Loucy (cell line): ENCODE results near the gene DPYSL3.

Experiments
- H2AFZ ChIP-seq: fragments of 200-600 bp; sonication (generic); 2 replicates; pipeline ENCODE4 v1.6.0; 2016; ENCODE audit warnings: antibody characterized with exemption, mild to moderate bottlenecking, low read length, moderate library complexity
- H3F3A ChIP-seq: fragments of 200-600 bp; 2 replicates; pipeline ENCODE4 v1.6.0; 2016; ENCODE audit warnings: antibody characterized with exemption, low read depth, mild to moderate bottlenecking
- H3K27me3 ChIP-seq: fragments of 200-600 bp; sonication (generic); 2 replicates; pipeline ENCODE4 v1.6.1; 2014; ENCODE audit warnings: low read length, mild to moderate bottlenecking; ENCODE audit not compliant: insufficient read depth, poor library complexity, severe bottlenecking
- H3K36me3 ChIP-seq: fragments of 200-600 bp; sonication (generic); 2 replicates; pipeline ENCODE4 v1.6.1; 2016; ENCODE audit warnings: low read length; ENCODE audit not compliant: insufficient read depth
- H3K4me1 ChIP-seq: fragments of 200-600 bp; sonication (generic); 2 replicates; pipeline ENCODE4 v1.5.1; 2014; ENCODE audit warnings: low read length, mild to moderate bottlenecking; ENCODE audit not compliant: insufficient read depth, poor library complexity, severe bottlenecking
- H3K4me2 ChIP-seq: fragments of 200-600 bp; sonication (generic); 2 replicates; pipeline ENCODE4 v1.6.0; 2014; ENCODE audit warnings: antibody characterized with exemption, low read length, low read depth, mild to moderate bottlenecking; ENCODE audit not compliant: poor library complexity, severe bottlenecking
- H3K4me3 ChIP-seq: fragments of 200-600 bp; sonication (generic); 2 replicates; pipeline ENCODE4 v1.5.1; 2014; ENCODE audit warnings: low read length, mild to moderate bottlenecking, mixed read lengths; ENCODE audit not compliant: poor library complexity, severe bottlenecking
- H3K79me2 ChIP-seq: fragments of 200-600 bp; sonication (generic); 2 replicates; pipeline ENCODE4 v1.6.1; 2014; ENCODE audit warnings: low read length; ENCODE audit not compliant: insufficient read depth
- H3K9ac ChIP-seq: fragments of 200-600 bp; sonication (generic); 2 replicates; pipeline ENCODE4 v1.6.0; 2014; ENCODE audit warnings: mild to moderate bottlenecking, low read depth, low read length, moderate library complexity; ENCODE audit not compliant: poor library complexity, severe bottlenecking
- H3K9me2 ChIP-seq: fragments of 200-600 bp; sonication (generic); replicated peaks from 2 replicates; pipeline ENCODE4 v1.6.1; 2016; ENCODE audit warnings: low read depth, low read length, mixed read lengths
- H3K9me3 ChIP-seq: fragments of 200-600 bp; sonication (generic); 2 replicates; pipeline ENCODE4 v1.6.1; 2014; ENCODE audit warnings: mild to moderate bottlenecking, antibody characterized with exemption, low read length, low read depth; ENCODE audit not compliant: insufficient read depth
- H4K20me1 ChIP-seq: fragments of 200-600 bp; sonication (generic); 2 replicates; pipeline ENCODE4 v1.6.0; 2014; ENCODE audit warnings: antibody characterized with exemption, low read length, mild to moderate bottlenecking; ENCODE audit not compliant: insufficient read depth, poor library complexity, severe bottlenecking
- EZH2phosphoT487 ChIP-seq: fragments of 200-600 bp; IDR thresholded peaks from 2 replicates; pipeline ENCODE4 v1.6.1; 2018; ENCODE audit warnings: antibody characterized with exemption, mild to moderate bottlenecking, moderate library complexity, borderline replicate concordance
- TF ChIP-seq, protein P1 (sequence below): fragments of 200-600 bp; sonication (generic); conservative IDR thresholded peaks from 2 replicates; pipeline ENCODE4 v1.5.1; 2014; ENCODE audit warnings: mild to moderate bottlenecking, antibody characterized with exemption, low read length

Gene DPYSL3

DNA sequence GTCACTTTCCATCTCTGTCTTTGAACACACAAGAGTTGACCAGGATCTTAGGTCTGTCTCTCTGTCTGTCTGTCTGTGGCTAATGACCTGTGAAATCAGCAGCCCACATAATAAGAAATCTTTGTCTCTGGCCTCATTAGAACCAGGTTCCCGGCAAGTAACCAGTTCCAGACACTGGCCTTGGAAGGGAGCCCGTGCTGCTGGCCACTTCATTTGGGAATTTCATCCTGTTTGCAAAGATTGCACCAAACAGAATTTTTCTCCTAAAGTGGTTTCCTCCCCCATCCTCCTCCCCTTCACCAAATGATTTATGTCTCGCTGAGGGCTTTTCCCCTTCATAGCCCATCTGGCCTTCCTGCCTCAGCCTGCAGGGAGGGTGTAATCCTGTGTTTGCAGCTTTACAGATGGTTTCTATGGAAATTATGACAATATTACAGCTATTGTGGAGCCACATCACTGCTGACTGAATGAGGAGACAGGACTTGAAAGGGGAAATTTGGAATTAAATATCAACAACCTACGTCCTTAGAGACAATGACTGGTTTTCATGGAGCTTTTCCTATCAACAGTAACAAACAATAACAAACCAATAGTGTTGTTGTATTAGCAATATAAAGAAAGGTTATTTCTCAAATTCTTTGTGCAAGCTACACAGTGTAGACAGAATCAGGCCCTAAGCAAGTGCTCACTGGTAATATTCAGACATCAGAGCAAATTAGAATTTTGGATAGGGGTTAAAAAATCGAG, 25.7 kb downstream of the DPYSL3 start:
- Histone ChIP-seq H3K4me3 (no peak overlapping the region), H3K27me3 (no peaks in the 10 kb centered on the region), H3K79me2 (no peaks in the 10 kb centered on the region), H3F3A (no peaks in the 10 kb centered on the region), H3K4me1 (no peaks in the 10 kb centered on the region), H3K4me2 (no peak overlapping the region), H3K9me3 (no peaks in the 10 kb centered on the region), H3K36me3 (no peaks in the 10 kb centered on the region), H4K20me1 (no peaks in the 10 kb centered on the region), H3K9ac (no peak overlapping the region), H3K9me2 (no peaks in the 10 kb centered on the region), H2AFZ (no peak overlapping the region)
- TF ChIP-seq, protein P1, sequence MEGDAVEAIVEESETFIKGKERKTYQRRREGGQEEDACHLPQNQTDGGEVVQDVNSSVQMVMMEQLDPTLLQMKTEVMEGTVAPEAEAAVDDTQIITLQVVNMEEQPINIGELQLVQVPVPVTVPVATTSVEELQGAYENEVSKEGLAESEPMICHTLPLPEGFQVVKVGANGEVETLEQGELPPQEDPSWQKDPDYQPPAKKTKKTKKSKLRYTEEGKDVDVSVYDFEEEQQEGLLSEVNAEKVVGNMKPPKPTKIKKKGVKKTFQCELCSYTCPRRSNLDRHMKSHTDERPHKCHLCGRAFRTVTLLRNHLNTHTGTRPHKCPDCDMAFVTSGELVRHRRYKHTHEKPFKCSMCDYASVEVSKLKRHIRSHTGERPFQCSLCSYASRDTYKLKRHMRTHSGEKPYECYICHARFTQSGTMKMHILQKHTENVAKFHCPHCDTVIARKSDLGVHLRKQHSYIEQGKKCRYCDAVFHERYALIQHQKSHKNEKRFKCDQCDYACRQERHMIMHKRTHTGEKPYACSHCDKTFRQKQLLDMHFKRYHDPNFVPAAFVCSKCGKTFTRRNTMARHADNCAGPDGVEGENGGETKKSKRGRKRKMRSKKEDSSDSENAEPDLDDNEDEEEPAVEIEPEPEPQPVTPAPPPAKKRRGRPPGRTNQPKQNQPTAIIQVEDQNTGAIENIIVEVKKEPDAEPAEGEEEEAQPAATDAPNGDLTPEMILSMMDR, result no peak
- no peak for TF ChIP-seq EZH2phosphoT487

DNA sequence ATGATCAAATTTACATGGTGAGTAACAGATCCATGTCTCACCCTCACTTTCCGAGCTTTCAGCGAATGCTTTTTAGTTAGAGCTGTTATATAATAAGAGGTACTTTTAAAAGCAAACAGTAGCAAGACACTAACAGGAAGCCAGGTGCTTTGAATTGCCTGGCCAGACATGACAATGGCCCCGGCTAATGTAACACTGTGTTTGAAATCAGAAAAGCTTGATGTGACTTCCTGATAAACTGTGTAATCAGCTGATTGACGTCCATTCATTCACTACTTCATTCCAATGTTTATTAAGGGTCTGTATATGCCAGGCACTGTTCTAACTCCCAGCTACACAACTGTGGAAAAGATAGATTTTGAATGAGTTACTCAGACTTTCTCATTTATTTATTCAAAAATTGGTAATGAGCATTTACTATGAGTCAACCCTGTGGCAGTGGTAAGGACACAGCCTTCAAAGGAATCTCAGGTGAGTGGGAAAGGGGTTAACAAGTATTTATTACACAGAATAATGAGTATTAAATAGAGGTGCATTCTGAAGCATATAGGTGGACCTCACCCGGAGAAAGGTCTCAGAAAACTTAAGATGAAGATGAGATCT, 26.6 kb downstream of the DPYSL3 start:
- H3K4me2 ChIP-seq, result no peak overlapping the region
- no peaks in the 10 kb centered on the region for H3K9me3 ChIP-seq
- H3K27me3 ChIP-seq, result no peaks in the 10 kb centered on the region
- TF ChIP-seq, protein P1, result no peak
- no peak for TF ChIP-seq EZH2phosphoT487
- H4K20me1 ChIP-seq, result no peaks in the 10 kb centered on the region
- H2AFZ ChIP-seq, result no peak overlapping the region
- H3K4me3 ChIP-seq, result no peak overlapping the region
- H3F3A ChIP-seq, result no peaks in the 10 kb centered on the region
- H3K79me2 ChIP-seq, result no peaks in the 10 kb centered on the region
- no peaks in the 10 kb centered on the region for H3K4me1 ChIP-seq
- no peak overlapping the region for H3K9ac ChIP-seq
- no peaks in the 10 kb centered on the region for H3K9me2 ChIP-seq
- no peaks in the 10 kb centered on the region for H3K36me3 ChIP-seq

DNA sequence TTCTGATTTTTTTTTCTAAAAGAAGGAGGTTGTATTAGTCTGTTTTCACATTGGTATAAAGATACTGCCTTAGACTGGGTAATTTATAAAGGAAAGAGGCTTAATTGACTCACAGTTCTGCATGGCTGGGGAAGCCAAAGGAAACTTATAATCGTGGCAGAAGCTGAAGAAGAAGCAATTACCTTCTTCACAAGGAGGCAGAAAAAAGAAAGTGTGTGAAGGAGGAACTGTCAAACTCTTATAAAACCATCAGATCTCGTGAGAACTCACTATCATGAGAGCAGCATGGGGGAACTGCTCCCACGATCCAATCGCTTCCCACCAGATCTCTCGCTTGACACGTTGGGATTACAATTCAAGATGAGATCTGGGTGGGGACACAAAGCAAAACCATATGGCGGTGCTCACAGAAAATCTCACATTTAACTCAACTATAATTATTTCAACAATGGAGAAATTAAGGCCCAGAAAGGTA, 27.1 kb downstream of the DPYSL3 start:
- Histone ChIP-seq H3K27me3 (no peaks in the 10 kb centered on the region), H3K4me2 (no peak overlapping the region), H3K9me2 (no peaks in the 10 kb centered on the region), H3F3A (no peaks in the 10 kb centered on the region), H2AFZ (no peak overlapping the region), H3K4me3 (no peak overlapping the region), H4K20me1 (no peaks in the 10 kb centered on the region), H3K4me1 (no peaks in the 10 kb centered on the region), H3K79me2 (no peaks in the 10 kb centered on the region), H3K36me3 (no peaks in the 10 kb centered on the region), H3K9ac (no peak overlapping the region), H3K9me3 (no peaks in the 10 kb centered on the region)
- TF ChIP-seq, protein P1, result no peak
- no peak for TF ChIP-seq EZH2phosphoT487
